IMR-90 (cell line): ENCODE data around the gene PISD. TPM values are rescaled to one million over a fixed set of nuclear protein-coding genes. Genes with fewer than 3 reads are reported as not detected.
"Not testable (repeated sequence)": the region's sequence is repeated elsewhere in the genome, so short reads cannot be mapped to it uniquely, and the experiment has no call there.

Experiments
- ATAC-seq: fragments of 200-7000 bp; cut with Tn5 transposase; 2 replicates; pipeline ENCODE4 v1.9.1; 2020; ENCODE audit warnings: low read depth, mild to moderate bottlenecking, moderate library complexity
- BruUV-seq: library from RNA; stranded (reverse); fragments of 400-500 nt; replicated peaks from 2 replicates; lab custom pipeline; 2021; lab: Mats Ljungman, UMichigan
- CTCF ChIA-PET: fragments of 300-600 bp; formaldehyde crosslinking; extraction: SDS; loops from one replicate; lab custom pipeline; 2021; ENCODE audit warnings: antibody characterized with exemption; lab: Yijun Ruan, JAX
- POLR2A ChIA-PET: fragments of 300-600 bp; sonication (Branson Sonifier 250); formaldehyde crosslinking; loops from one replicate; lab custom pipeline; 2022; ENCODE audit warnings: antibody characterized with exemption; ENCODE audit not compliant: unreplicated experiment; lab: Charles Lee
- DNase-seq: peaks from one replicate; pipeline ENCODE4 v3.0.0; 2013
- H2AFZ ChIP-seq: replicated peaks from 2 replicates; pipeline ENCODE3; 2013; ENCODE audit warnings: low read length, mild to moderate bottlenecking; ENCODE audit not compliant: poor library complexity
- H2AK5ac ChIP-seq: 2 replicates; pipeline ENCODE4 v1.6.1; 2013; ENCODE audit warnings: low read depth, low read length, inconsistent platforms
- H2AK9ac ChIP-seq: replicated peaks from 2 replicates; pipeline ENCODE3; 2013; ENCODE audit warnings: mild to moderate bottlenecking, low read depth, low read length, moderate library complexity; ENCODE audit not compliant: poor library complexity
- H2BK120ac ChIP-seq: 2 replicates; pipeline ENCODE4 v1.6.1; 2013; ENCODE audit warnings: low read depth, low read length, inconsistent platforms
- H2BK15ac ChIP-seq: 3 replicates; pipeline ENCODE4 v1.6.1; 2013; ENCODE audit warnings: low read depth, low read length, inconsistent platforms
- H2BK20ac ChIP-seq: 2 replicates; pipeline ENCODE4 v1.6.1; 2013; ENCODE audit warnings: low read depth, mild to moderate bottlenecking, inconsistent platforms, low read length, moderate library complexity
- H2BK5ac ChIP-seq: 2 replicates; pipeline ENCODE4 v1.6.1; 2013; ENCODE audit warnings: mild to moderate bottlenecking, low read depth, low read length, inconsistent platforms; ENCODE audit not compliant: poor library complexity, severe bottlenecking
- H3K14ac ChIP-seq: replicated peaks from 2 replicates; pipeline ENCODE4 v1.6.1; 2013; ENCODE audit warnings: low read depth, low read length, inconsistent platforms
- H3K18ac ChIP-seq: 2 replicates; pipeline ENCODE4 v1.6.1; 2013; ENCODE audit warnings: low read depth, low read length, control low read depth
- H3K23ac ChIP-seq: 2 replicates; pipeline ENCODE4 v1.6.1; 2013; ENCODE audit warnings: low read depth, low read length, inconsistent platforms
- H3K27ac ChIP-seq: 2 replicates; pipeline ENCODE4 v1.5.1; 2013; ENCODE audit warnings: mild to moderate bottlenecking, control low read depth, low read length; ENCODE audit not compliant: insufficient read depth
- H3K27me3 ChIP-seq: 2 replicates; pipeline ENCODE4 v1.6.1; 2013; ENCODE audit warnings: low read length; ENCODE audit not compliant: control insufficient read depth, insufficient read depth
- H3K36me3 ChIP-seq: 2 replicates; pipeline ENCODE4 v1.6.1; 2013; ENCODE audit warnings: low read length, mixed read lengths; ENCODE audit not compliant: control insufficient read depth, insufficient read depth
- H3K4ac ChIP-seq: 2 replicates; pipeline ENCODE4 v1.6.1; 2013; ENCODE audit warnings: low read depth, low read length, inconsistent platforms
- H3K4me1 ChIP-seq: 2 replicates; pipeline ENCODE4 v1.6.1; 2013; ENCODE audit warnings: low read length, mixed read lengths; ENCODE audit not compliant: control insufficient read depth, insufficient read depth
- H3K4me2 ChIP-seq: 2 replicates; pipeline ENCODE4 v1.6.1; 2013; ENCODE audit warnings: low read depth, mild to moderate bottlenecking, control low read depth, low read length, moderate library complexity
- H3K4me3 ChIP-seq: 2 replicates; pipeline ENCODE4 v1.5.1; 2013; ENCODE audit warnings: low read depth, mild to moderate bottlenecking, control low read depth, low read length, moderate library complexity; ENCODE audit not compliant: insufficient read depth
- H3K56ac ChIP-seq: 2 replicates; pipeline ENCODE4 v1.6.1; 2013; ENCODE audit warnings: low read length, inconsistent platforms; ENCODE audit not compliant: insufficient read depth; ENCODE audit errors: extremely low read depth
- H3K79me1 ChIP-seq, 2 experiments: 2 replicates each; pipeline ENCODE4 v1.6.1; 2013; ENCODE audit warnings: low read length in 2 of 2, inconsistent platforms in 1 of 2, low read depth in 1 of 2
- H3K9ac ChIP-seq: 2 replicates; pipeline ENCODE4 v1.6.1; 2013; ENCODE audit warnings: low read depth, low read length, control low read depth
- H3K9me1 ChIP-seq: 2 replicates; pipeline ENCODE4 v1.6.1; 2013; ENCODE audit warnings: low read length, inconsistent platforms; ENCODE audit not compliant: insufficient read depth
- H3K9me3 ChIP-seq: 2 replicates; pipeline ENCODE4 v1.6.1; 2013; ENCODE audit warnings: low read length; ENCODE audit not compliant: control insufficient read depth, insufficient read depth
- H4K20me1 ChIP-seq: 2 replicates; pipeline ENCODE4 v1.6.1; 2013; ENCODE audit warnings: low read length, inconsistent platforms; ENCODE audit not compliant: insufficient read depth
- H4K5ac ChIP-seq: 2 replicates; pipeline ENCODE4 v1.6.1; 2013; ENCODE audit warnings: mild to moderate bottlenecking, low read depth, low read length, control low read depth
- H4K8ac ChIP-seq, 2 experiments: 2 replicates each; pipeline ENCODE4 v1.6.1; 2013; ENCODE audit warnings: low read depth in 2 of 2, low read length in 2 of 2, control low read depth in 1 of 2, inconsistent platforms in 1 of 2
- H4K91ac ChIP-seq: 2 replicates; pipeline ENCODE4 v1.6.1; 2013; ENCODE audit warnings: low read depth, low read length, inconsistent platforms; ENCODE audit not compliant: insufficient read depth
- SMC3 ChIP-seq: fragments of 150-350 bp; IDR thresholded peaks from 2 replicates; pipeline ENCODE4 v1.6.1; 2016; ENCODE audit warnings: low read depth, mild to moderate bottlenecking, antibody characterized with exemption, low read length, moderate library complexity
- WGBS, 2 experiments: methylation state at CpG; one replicate each; pipeline versions ENCODE4 v1.1.5 to v1.1.7; 2013; ENCODE audit warnings: missing lambda C conversion rate in 2 of 2; ENCODE audit not compliant: insufficient read length in 1 of 2; ENCODE audit errors: extremely low coverage in 2 of 2; 5-methylcytosine and 5-hydroxymethylcytosine counted together
- dilution Hi-C: fragments of 300-500 bp; cut with HindIII; formaldehyde crosslinking; loops from one replicate; pipeline ENCODE4 v1.14.3; 2018; ENCODE audit warnings: low sequenced_read_pairs; ENCODE audit not compliant: unreplicated experiment
- in situ Hi-C: fragments of 300-500 bp; cut with MboI; formaldehyde crosslinking; loops from 3 replicates; pipeline ENCODE4 v1.14.3; 2019; ENCODE audit warnings: low sequenced_read_pairs, inconsistent platforms, mixed read lengths
- intact Hi-C: fragments of 100-400 bp; cut with micrococcal nuclease; formaldehyde crosslinking; loops from 2 replicates; pipeline ENCODE4 v1.10.0; 2022
- polyA plus RNA-seq, 3 experiments: library from polyadenylated mRNA; depleted of rRNA; stranded (reverse); fragments of >200 nt; gene quantifications; 2 replicates each; pipeline ENCODE4 v1.2.3, GENCODE V29; 2012; ENCODE audit warnings: low replicate concordance in 1 of 3
- total RNA-seq: library from RNA; depleted of rRNA; stranded (reverse); fragments of >200 nt; gene quantifications from 2 replicates; pipeline ENCODE4 v1.2.3, GENCODE V29; 2012

The PISD gene
- total and polyA plus RNA-seq, 2 of the 4 experiments (the other 2 are of a cell fraction), result 34.1 to 48.8 TPM

GRCh38 chr22:31595271-31595670 is 66.7 kb downstream of the PISD start:
- Histone ChIP-seq H3K4me2 (no peak overlapping the region), H3K27me3 (no peaks in the 10 kb centered on the region), H2AFZ (no peak overlapping the region), H3K36me3 (no peaks in the 10 kb centered on the region), H3K4me1 (no peaks in the 10 kb centered on the region), H2BK120ac (no peak overlapping the region), H4K91ac (no peak overlapping the region), H2BK15ac (no peak overlapping the region), H4K5ac (no peak overlapping the region), H3K23ac (no peak overlapping the region), H3K9me1 (0 out of 2 replicates have a peak, but pooled peaks cover under 1% of the 10 kb centered on the region), H2AK5ac (no peak overlapping the region; the same call in 1 of the 2 replicates), H3K56ac (no peak overlapping the region), H3K4me3 (no peak overlapping the region), H3K4ac (no peak overlapping the region), H3K14ac (no peak overlapping the region), H4K20me1 (no peaks in the 10 kb centered on the region), H3K79me1 (0 out of 4 replicates have a peak, but pooled peaks cover 0 to under 1% of the 10 kb centered on the region in 2 experiments), H2AK9ac (no peak overlapping the region), H3K18ac (no peak overlapping the region), H3K9ac (no peak overlapping the region), H2BK20ac (no peak overlapping the region), H3K27ac (no peak overlapping the region), H3K9me3 (no peaks in the 10 kb centered on the region), H2BK5ac (no peak overlapping the region), H4K8ac (no peak overlapping the region)
- ChIA-PET POLR2A (no interaction called here), CTCF (no interaction called here)
- no peak for DNase-seq
- ATAC-seq, result no peak
- no peak for TF ChIP-seq SMC3
- intact Hi-C loops, result no loop called here
- WGBS, 2 experiments, result 100% methylated on average over 1 of the region's 2 CpGs; no CpG with 5 or more reads in 1 of the 2 experiments
- dilution Hi-C loops, result no loop called here
- BruUV-seq, result no TSS peak
- in situ Hi-C loops, result no loop called here

GRCh38 chr22:31590161-31590560 is 71.9 kb downstream of the PISD start:
- not testable (repeated sequence) for BruUV-seq, H4K91ac ChIP-seq, H3K4ac ChIP-seq

More at GRCh38 chr22:31590161-31590560, 71.9 kb downstream of the PISD start:
- H3K27ac ChIP-seq, H3K23ac ChIP-seq, H4K5ac ChIP-seq, H2BK15ac ChIP-seq, POLR2A ChIA-PET, H3K4me2 ChIP-seq, H2BK120ac ChIP-seq, H4K20me1 ChIP-seq, H3K9ac ChIP-seq, H3K56ac ChIP-seq, H3K9me1 ChIP-seq, H2BK20ac ChIP-seq, H2AK5ac ChIP-seq, in situ Hi-C loops, H2BK5ac ChIP-seq, H3K4me3 ChIP-seq, DNase-seq, H3K14ac ChIP-seq, CTCF ChIA-PET, H3K36me3 ChIP-seq, ATAC-seq, H2AFZ ChIP-seq, H3K9me3 ChIP-seq, H3K18ac ChIP-seq, H3K79me1 ChIP-seq, H2AK9ac ChIP-seq, H4K8ac ChIP-seq, dilution Hi-C loops, H3K27me3 ChIP-seq, intact Hi-C loops: not testable (repeated sequence)
- no CpG with 5 or more reads among the region's 2 CpGs for WGBS, 2 experiments
- peaks cover 12% of the 10 kb centered on the region for H3K4me1 ChIP-seq
